Measurements from ENCODE around the gene UCHL3. TPM values are rescaled to one million over a fixed set of nuclear protein-coding genes. Genes with fewer than 3 reads are reported as not detected.

Gene UCHL3
- total and polyA plus RNA-seq, 9 of the 15 experiments (the other 6 are each of a cell fraction or from before 2014, with no cell fraction given) = 42.2 to 112 (median 85.4) TPM

DNA sequence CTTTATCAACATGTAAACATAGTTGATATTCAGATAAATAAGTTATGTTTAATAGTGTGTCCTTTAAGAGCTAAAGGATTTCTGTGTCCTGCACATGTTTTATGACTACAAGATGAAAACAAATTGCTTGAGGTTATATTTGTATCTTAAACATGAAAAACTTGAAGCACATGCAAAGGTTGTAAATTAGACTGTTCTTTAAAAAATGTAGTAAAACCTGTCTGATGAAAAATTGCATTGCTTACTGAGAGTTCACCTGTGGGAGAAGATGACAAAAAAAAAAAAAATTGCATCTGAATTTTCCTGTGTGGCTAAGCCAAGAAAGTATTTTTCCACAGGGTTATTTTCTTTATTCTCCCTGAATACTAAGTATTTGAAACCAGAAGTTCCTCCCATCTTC, 60.9 kb downstream of the UCHL3 start (continued):
- TF ChIP-seq, protein P1, sequence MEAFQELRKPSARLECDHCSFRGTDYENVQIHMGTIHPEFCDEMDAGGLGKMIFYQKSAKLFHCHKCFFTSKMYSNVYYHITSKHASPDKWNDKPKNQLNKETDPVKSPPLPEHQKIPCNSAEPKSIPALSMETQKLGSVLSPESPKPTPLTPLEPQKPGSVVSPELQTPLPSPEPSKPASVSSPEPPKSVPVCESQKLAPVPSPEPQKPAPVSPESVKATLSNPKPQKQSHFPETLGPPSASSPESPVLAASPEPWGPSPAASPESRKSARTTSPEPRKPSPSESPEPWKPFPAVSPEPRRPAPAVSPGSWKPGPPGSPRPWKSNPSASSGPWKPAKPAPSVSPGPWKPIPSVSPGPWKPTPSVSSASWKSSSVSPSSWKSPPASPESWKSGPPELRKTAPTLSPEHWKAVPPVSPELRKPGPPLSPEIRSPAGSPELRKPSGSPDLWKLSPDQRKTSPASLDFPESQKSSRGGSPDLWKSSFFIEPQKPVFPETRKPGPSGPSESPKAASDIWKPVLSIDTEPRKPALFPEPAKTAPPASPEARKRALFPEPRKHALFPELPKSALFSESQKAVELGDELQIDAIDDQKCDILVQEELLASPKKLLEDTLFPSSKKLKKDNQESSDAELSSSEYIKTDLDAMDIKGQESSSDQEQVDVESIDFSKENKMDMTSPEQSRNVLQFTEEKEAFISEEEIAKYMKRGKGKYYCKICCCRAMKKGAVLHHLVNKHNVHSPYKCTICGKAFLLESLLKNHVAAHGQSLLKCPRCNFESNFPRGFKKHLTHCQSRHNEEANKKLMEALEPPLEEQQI (IDR thresholded peaks at IDR 0.05) = no peak
- TF ChIP-seq DPF2 (IDR thresholded peaks at IDR 0.05) = no peak
- no peak for TF ChIP-seq NFE2L1 (tag; IDR thresholded peaks at IDR 0.05; ENCODE audit: borderline replicate concordance, low read depth)
- TF ChIP-seq ELF2 (CRISPR knock-in tag; IDR thresholded peaks at IDR 0.05) = no peak
- TF ChIP-seq ZNF551 (CRISPR knock-in tag; IDR thresholded peaks at IDR 0.05) = no peak

DNA sequence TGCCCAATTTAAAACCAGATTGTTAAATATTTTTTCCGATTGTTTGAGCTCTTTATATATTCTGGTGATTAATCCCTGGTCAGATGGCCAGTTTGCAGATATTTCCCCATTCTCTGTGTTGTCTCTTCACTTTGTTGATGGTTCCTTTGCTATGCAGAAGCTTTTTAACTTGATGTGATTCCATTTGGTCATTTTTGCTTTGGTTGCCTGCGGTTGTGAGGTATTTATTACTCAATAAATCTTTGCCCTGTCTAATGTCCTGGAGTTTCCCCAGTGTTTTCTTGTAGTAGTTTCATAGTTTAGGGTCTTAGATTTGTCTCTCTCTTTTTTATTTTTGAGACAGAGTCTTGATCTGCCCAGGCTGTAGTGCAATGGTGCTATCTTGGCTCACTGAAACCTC, 62.8 kb downstream of the UCHL3 start:
- DNase-seq (ENCODE audit: extremely low read depth in 1 of 4, low spot score in 3 of 4) = no peak
- H2AFZ ChIP-seq (ENCODE audit: low read depth, low read length) = no peak overlapping the region
- no peak overlapping the region for H3K4me2 ChIP-seq (ENCODE audit: insufficient read depth, low read length)
- H3K36me3 ChIP-seq (ENCODE audit: control insufficient read depth, insufficient read depth, low read length) = no peaks in the 10 kb centered on the region
- H3K4me3 ChIP-seq = no peak overlapping the region
- no peaks in the 10 kb centered on the region for H3K4me1 ChIP-seq (replicated peaks in 1 of 2; ENCODE audit: control insufficient read depth in 2 of 2, insufficient read depth in 2 of 2, low read length in 2 of 2)
- no peaks in the 10 kb centered on the region for H3K27me3 ChIP-seq (ENCODE audit: control insufficient read depth in 2 of 2, insufficient read depth in 2 of 2, low read length in 2 of 2)
- no peaks in the 10 kb centered on the region for H3K79me2 ChIP-seq (ENCODE audit: control insufficient read depth, insufficient read depth, low read length)
- H3K9me3 ChIP-seq (replicated peaks; ENCODE audit: control insufficient read depth, insufficient read depth, low read depth, low read length) = no peaks in the 10 kb centered on the region
- H4K20me1 ChIP-seq (replicated peaks; ENCODE audit: control insufficient read depth, insufficient read depth, low read length) = no peaks in the 10 kb centered on the region
- no peak overlapping the region for H3K27ac ChIP-seq (ENCODE audit: extremely low read depth, low read depth, low read length)
- no peak for ATAC-seq
- no peak overlapping the region for H3K9ac ChIP-seq (ENCODE audit: insufficient read depth in 1 of 2, low read depth in 2 of 2, low read length in 2 of 2)
- in situ Hi-C loops (cut with MboI) (no loop called here), intact Hi-C loops (cut with micrococcal nuclease) (no loop called here)
- no peak for FAIRE-seq
- ChIA-PET POLR2A (no interaction called here), CTCF (ENCODE audit: low intra/inter-chr PET ratio) (no interaction called here)
- H3K9me1 ChIP-seq (ENCODE audit: control insufficient read depth, insufficient read depth, low read length) = no peaks in the 10 kb centered on the region
- WGBS (ENCODE audit: insufficient coverage, low coverage, missing lambda C conversion rate) = 73% methylated on average over 2 of the region's 2 CpGs
- BruUV-seq (replicated peaks) = no TSS peak
- TF ChIP-seq, protein P2, sequence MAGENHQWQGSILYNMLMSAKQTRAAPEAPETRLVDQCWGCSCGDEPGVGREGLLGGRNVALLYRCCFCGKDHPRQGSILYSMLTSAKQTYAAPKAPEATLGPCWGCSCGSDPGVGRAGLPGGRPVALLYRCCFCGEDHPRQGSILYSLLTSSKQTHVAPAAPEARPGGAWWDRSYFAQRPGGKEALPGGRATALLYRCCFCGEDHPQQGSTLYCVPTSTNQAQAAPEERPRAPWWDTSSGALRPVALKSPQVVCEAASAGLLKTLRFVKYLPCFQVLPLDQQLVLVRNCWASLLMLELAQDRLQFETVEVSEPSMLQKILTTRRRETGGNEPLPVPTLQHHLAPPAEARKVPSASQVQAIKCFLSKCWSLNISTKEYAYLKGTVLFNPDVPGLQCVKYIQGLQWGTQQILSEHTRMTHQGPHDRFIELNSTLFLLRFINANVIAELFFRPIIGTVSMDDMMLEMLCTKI (IDR thresholded peaks at IDR 0.05; ENCODE audit: partially characterized antibody) = no peak
- TF ChIP-seq ASH1L (IDR thresholded peaks at IDR 0.05; ENCODE audit: borderline replicate concordance, low read depth, partially characterized antibody) (no peak), NCOA1 (IDR thresholded peaks at IDR 0.05; ENCODE audit: low read depth) (no peak)
- TF ChIP-seq, protein P3, sequence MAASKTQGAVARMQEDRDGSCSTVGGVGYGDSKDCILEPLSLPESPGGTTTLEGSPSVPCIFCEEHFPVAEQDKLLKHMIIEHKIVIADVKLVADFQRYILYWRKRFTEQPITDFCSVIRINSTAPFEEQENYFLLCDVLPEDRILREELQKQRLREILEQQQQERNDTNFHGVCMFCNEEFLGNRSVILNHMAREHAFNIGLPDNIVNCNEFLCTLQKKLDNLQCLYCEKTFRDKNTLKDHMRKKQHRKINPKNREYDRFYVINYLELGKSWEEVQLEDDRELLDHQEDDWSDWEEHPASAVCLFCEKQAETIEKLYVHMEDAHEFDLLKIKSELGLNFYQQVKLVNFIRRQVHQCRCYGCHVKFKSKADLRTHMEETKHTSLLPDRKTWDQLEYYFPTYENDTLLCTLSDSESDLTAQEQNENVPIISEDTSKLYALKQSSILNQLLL (CRISPR knock-in tag; IDR thresholded peaks at IDR 0.05; ENCODE audit: borderline replicate concordance) = no peak
- TF ChIP-seq, protein P4, sequence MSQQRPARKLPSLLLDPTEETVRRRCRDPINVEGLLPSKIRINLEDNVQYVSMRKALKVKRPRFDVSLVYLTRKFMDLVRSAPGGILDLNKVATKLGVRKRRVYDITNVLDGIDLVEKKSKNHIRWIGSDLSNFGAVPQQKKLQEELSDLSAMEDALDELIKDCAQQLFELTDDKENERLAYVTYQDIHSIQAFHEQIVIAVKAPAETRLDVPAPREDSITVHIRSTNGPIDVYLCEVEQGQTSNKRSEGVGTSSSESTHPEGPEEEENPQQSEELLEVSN (IDR thresholded peaks at IDR 0.05; ENCODE audit: borderline replicate concordance in 1 of 2, extremely low read depth in 1 of 2, insufficient read depth in 1 of 2, insufficient read length in 1 of 2, low read depth in 1 of 2, low read length in 1 of 2, poor library complexity in 1 of 2, severe bottlenecking in 1 of 2) = no peak
- TF ChIP-seq, protein P5, sequence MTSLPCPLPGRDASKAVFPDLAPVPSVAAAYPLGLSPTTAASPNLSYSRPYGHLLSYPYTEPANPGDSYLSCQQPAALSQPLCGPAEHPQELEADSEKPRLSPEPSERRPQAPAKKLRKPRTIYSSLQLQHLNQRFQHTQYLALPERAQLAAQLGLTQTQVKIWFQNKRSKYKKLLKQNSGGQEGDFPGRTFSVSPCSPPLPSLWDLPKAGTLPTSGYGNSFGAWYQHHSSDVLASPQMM (CRISPR knock-in tag; IDR thresholded peaks at IDR 0.05) = no peak

Data from K562 (cell line).